Sigmoid colon (tissue), 4 donors: ENCODE results near the gene ATP5PO.

Experiments
- EP300 ChIP-seq, 4 donors: sonication (generic); formaldehyde crosslinking; IDR thresholded peaks; one replicate each; pipeline ENCODE4 v1.6.1; 2017; ENCODE audit warnings: antibody characterized with exemption in 4 of 4
- POLR2AphosphoS5 ChIP-seq, 4 donors: sonication (generic); formaldehyde crosslinking; IDR thresholded peaks; one replicate each; pipeline ENCODE4 v1.6.1; 2017; ENCODE audit warnings: antibody characterized with exemption in 4 of 4
- TF ChIP-seq, protein P1 (sequence below), 4 experiments: fragments of 450-650 bp in 3 of 4; fragments of 200-600 bp in 1 of 4; IDR thresholded peaks; one replicate each; pipeline ENCODE4 v1.5.1; 2016 to 2019; ENCODE audit warnings: antibody characterized with exemption in 4 of 4, mild to moderate bottlenecking in 3 of 4, moderate library complexity in 2 of 4

DNA sequence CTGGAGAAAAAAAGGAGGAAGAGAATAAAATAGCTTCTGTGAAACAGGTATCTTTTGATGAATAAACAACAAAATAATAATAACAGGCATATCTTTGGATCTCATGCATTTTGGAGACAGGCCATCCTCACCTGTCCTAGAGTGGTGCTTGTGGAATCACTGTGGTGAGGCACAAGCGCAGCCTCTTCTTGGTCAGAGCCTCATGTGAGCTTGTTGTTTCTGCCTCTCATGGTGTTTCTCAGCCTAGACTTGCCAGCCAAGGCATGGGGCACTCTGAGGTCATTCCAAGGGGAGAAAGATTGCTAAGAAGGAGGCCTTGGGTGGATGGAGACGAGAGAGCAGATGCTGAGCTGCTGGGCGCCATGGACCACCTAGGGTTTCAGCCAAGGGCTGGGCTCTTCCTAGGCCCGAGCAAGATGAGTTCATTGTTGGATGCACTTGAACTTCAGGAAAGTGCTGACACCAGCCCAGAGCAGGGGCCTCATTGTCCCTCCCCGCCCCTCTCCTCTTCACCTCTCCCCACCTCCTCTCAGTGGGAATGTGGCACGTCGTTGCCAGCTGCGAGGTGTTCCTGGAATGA lies 49.5 kb downstream of the ATP5PO start:
- TF ChIP-seq, protein P1, sequence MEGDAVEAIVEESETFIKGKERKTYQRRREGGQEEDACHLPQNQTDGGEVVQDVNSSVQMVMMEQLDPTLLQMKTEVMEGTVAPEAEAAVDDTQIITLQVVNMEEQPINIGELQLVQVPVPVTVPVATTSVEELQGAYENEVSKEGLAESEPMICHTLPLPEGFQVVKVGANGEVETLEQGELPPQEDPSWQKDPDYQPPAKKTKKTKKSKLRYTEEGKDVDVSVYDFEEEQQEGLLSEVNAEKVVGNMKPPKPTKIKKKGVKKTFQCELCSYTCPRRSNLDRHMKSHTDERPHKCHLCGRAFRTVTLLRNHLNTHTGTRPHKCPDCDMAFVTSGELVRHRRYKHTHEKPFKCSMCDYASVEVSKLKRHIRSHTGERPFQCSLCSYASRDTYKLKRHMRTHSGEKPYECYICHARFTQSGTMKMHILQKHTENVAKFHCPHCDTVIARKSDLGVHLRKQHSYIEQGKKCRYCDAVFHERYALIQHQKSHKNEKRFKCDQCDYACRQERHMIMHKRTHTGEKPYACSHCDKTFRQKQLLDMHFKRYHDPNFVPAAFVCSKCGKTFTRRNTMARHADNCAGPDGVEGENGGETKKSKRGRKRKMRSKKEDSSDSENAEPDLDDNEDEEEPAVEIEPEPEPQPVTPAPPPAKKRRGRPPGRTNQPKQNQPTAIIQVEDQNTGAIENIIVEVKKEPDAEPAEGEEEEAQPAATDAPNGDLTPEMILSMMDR (IDR thresholded peaks at IDR 0.05), result no peak
- TF ChIP-seq POLR2AphosphoS5 (IDR thresholded peaks at IDR 0.05) (no peak), EP300 (IDR thresholded peaks at IDR 0.05) (no peak)
